ENCODE results near the gene DSP. TPM values are rescaled to one million over a fixed set of nuclear protein-coding genes. Genes with fewer than 3 reads are reported as not detected.

The DSP gene
- polyA plus RNA-seq, 1 donor (not counting 4 experiments of a cell fraction or from before 2014, with no cell fraction given) = 255 TPM

GRCh38 chr6:7555671-7556070 lies 14.2 kb downstream of the DSP start:
- no peak overlapping the region for H3K4me2 ChIP-seq (ENCODE audit: control insufficient read depth, extremely low read depth, insufficient read depth, low read depth, low read length)
- H3K9me3 ChIP-seq (ENCODE audit: control insufficient read depth, low read depth, low read length) = no peaks in the 10 kb centered on the region
- no peak overlapping the region for H3K27ac ChIP-seq (ENCODE audit: control insufficient read depth, insufficient read depth, low read length)
- dilution Hi-C loops (cut with MboI; ENCODE audit: extremely low pct_ligation_motif_present, low sequenced_read_pairs) = no loop called here
- H3K9ac ChIP-seq (ENCODE audit: control insufficient read depth, extremely low read depth, insufficient read depth, low read length) = no peak overlapping the region
- FAIRE-seq (peak; percentile 44), DNase-seq (ENCODE audit: low read depth, low spot score) (no peak)
- peaks cover 45% of the 10 kb centered on the region for H3K4me1 ChIP-seq (ENCODE audit: control insufficient read depth, extremely low read depth, insufficient read depth, low read length)
- no peak overlapping the region for H2AFZ ChIP-seq (ENCODE audit: control insufficient read depth, low read length)
- TF ChIP-seq EZH2 (IDR thresholded peaks at IDR 0.05; ENCODE audit: low read length) (no peak), CTCF (optimal IDR thresholded peaks at IDR 0.05 in 1 of 3, IDR thresholded peaks at IDR 0.05 in 1 of 3, conservative IDR thresholded peaks at IDR 0.05 in 1 of 3; ENCODE audit: extremely low read depth in 1 of 3, insufficient read depth in 2 of 3, low read length in 3 of 3) (no peak)
- peaks cover 79% of the 10 kb centered on the region for H3K79me2 ChIP-seq (ENCODE audit: control insufficient read depth, insufficient read depth, low read length)
- peaks cover 34 to 42% of the 10 kb centered on the region in 2 experiments for H3K36me3 ChIP-seq (ENCODE audit: control insufficient read depth in 2 of 2, extremely low read depth in 1 of 2, insufficient read depth in 2 of 2, low read length in 2 of 2)
- peaks cover 2% of the 10 kb centered on the region for H3K9me1 ChIP-seq (ENCODE audit: control insufficient read depth, extremely low read depth, insufficient read depth, low read length)
- H3K4me3 ChIP-seq (ENCODE audit: control insufficient read depth in 2 of 3, extremely low read depth in 1 of 3, insufficient read depth in 2 of 3, low read depth in 1 of 3, low read length in 3 of 3) = no peak overlapping the region
- no peaks in the 10 kb centered on the region for H3K27me3 ChIP-seq (ENCODE audit: control insufficient read depth, extremely low read depth, insufficient read depth, low read length)
- peaks cover 3% of the 10 kb centered on the region for H4K20me1 ChIP-seq (ENCODE audit: control insufficient read depth, extremely low read depth, insufficient read depth, low read length)

- peak; percentile 79 for FAIRE-seq
- H4K20me1 ChIP-seq (ENCODE audit: control insufficient read depth, extremely low read depth, insufficient read depth, low read length) = peaks cover 9% of the 10 kb centered on the region
- dilution Hi-C loops (cut with MboI; ENCODE audit: extremely low pct_ligation_motif_present, low sequenced_read_pairs) = no loop called here
- TF ChIP-seq CTCF (optimal IDR thresholded peaks at IDR 0.05 in 1 of 3, IDR thresholded peaks at IDR 0.05 in 1 of 3, conservative IDR thresholded peaks at IDR 0.05 in 1 of 3; ENCODE audit: extremely low read depth in 1 of 3, insufficient read depth in 2 of 3, low read length in 3 of 3) = no peak
- no peak overlapping the region for H3K27ac ChIP-seq (ENCODE audit: control insufficient read depth, insufficient read depth, low read length)
- DNase-seq (ENCODE audit: low read depth, low spot score) = no peak
- peaks cover 79% of the 10 kb centered on the region for H3K79me2 ChIP-seq (ENCODE audit: control insufficient read depth, insufficient read depth, low read length)
- no peak overlapping the region for H3K4me2 ChIP-seq (ENCODE audit: control insufficient read depth, extremely low read depth, insufficient read depth, low read depth, low read length)
- no peak overlapping the region for H3K4me3 ChIP-seq (ENCODE audit: control insufficient read depth in 2 of 3, extremely low read depth in 1 of 3, insufficient read depth in 2 of 3, low read depth in 1 of 3, low read length in 3 of 3)
- no peaks in the 10 kb centered on the region for H3K27me3 ChIP-seq (ENCODE audit: control insufficient read depth, extremely low read depth, insufficient read depth, low read length)
- H3K9me3 ChIP-seq (ENCODE audit: control insufficient read depth, low read depth, low read length) = no peaks in the 10 kb centered on the region
- peaks cover 2% of the 10 kb centered on the region for H3K9me1 ChIP-seq (ENCODE audit: control insufficient read depth, extremely low read depth, insufficient read depth, low read length)
- no peak overlapping the region for H3K9ac ChIP-seq (ENCODE audit: control insufficient read depth, extremely low read depth, insufficient read depth, low read length)
- peaks cover 37 to 49% of the 10 kb centered on the region in 2 experiments for H3K36me3 ChIP-seq (ENCODE audit: control insufficient read depth in 2 of 2, extremely low read depth in 1 of 2, insufficient read depth in 2 of 2, low read length in 2 of 2)
- H3K4me1 ChIP-seq (ENCODE audit: control insufficient read depth, extremely low read depth, insufficient read depth, low read length) = peaks cover 38% of the 10 kb centered on the region
- H2AFZ ChIP-seq (ENCODE audit: control insufficient read depth, low read length) = no peak overlapping the region
These were observed 15.1 kb downstream of the DSP start for GRCh38 chr6:7556394-7557106.

Measured in keratinocyte (primary cell).